Liver (tissue), 3 donors: ENCODE results near the gene NXPE3.

Experiments used
- CTCF ChIP-seq: fragments of 150-350 bp; IDR thresholded peaks from 2 replicates; pipeline ENCODE4 v1.5.1; 2017; ENCODE audit warnings: improper control_type of control experiment, low read depth, low read length; ENCODE audit not compliant: missing input control
- EGR1 ChIP-seq, 2 donors: IDR thresholded peaks; 2 replicates each; pipeline ENCODE4 v1.6.1; 2016 to 2018; ENCODE audit warnings: antibody characterized with exemption in 2 of 2, low read depth in 2 of 2
- FOXA1 ChIP-seq: IDR thresholded peaks from 2 replicates; pipeline ENCODE4 v1.6.1; 2016; ENCODE audit warnings: antibody characterized with exemption
- FOXA2 ChIP-seq: IDR thresholded peaks from 2 replicates; pipeline ENCODE4 v1.6.1; 2016; ENCODE audit warnings: antibody characterized with exemption
- GABPA ChIP-seq, 2 donors: IDR thresholded peaks in 1 of 2; conservative IDR thresholded peaks in 1 of 2; 2 replicates each; pipeline ENCODE4 v1.6.1; 2016; ENCODE audit warnings: antibody characterized with exemption in 2 of 2, mild to moderate bottlenecking in 1 of 2, moderate library complexity in 1 of 2
- JUND ChIP-seq, 2 donors: IDR thresholded peaks; 2 replicates each; pipeline ENCODE4 v1.6.1; 2016; ENCODE audit warnings: antibody characterized with exemption in 2 of 2
- MAX ChIP-seq: IDR thresholded peaks from 2 replicates; pipeline ENCODE4 v1.6.1; 2016; ENCODE audit warnings: antibody characterized with exemption
- NR2F2 ChIP-seq: IDR thresholded peaks from 2 replicates; pipeline ENCODE4 v1.6.1; 2016; ENCODE audit warnings: antibody characterized with exemption
- RAD21 ChIP-seq, 2 donors: IDR thresholded peaks; 2 replicates each; pipeline ENCODE4 v1.6.1; 2016; ENCODE audit warnings: antibody characterized with exemption in 2 of 2, mild to moderate bottlenecking in 2 of 2
- REST ChIP-seq: IDR thresholded peaks from 2 replicates; pipeline ENCODE4 v1.6.1; 2016; ENCODE audit warnings: antibody characterized with exemption, mild to moderate bottlenecking
- SP1 ChIP-seq: IDR thresholded peaks from 2 replicates; pipeline ENCODE4 v1.6.1; 2018; ENCODE audit warnings: antibody characterized with exemption, mild to moderate bottlenecking
- TAF1 ChIP-seq: conservative IDR thresholded peaks from 2 replicates; pipeline ENCODE4 v1.6.1; 2016; ENCODE audit warnings: antibody characterized with exemption, mild to moderate bottlenecking
- YY1 ChIP-seq: IDR thresholded peaks from 2 replicates; pipeline ENCODE4 v1.6.1; 2016; ENCODE audit warnings: antibody characterized with exemption, mild to moderate bottlenecking
- ZBTB33 ChIP-seq: IDR thresholded peaks from 2 replicates; pipeline ENCODE4 v1.6.1; 2016; ENCODE audit warnings: antibody characterized with exemption
- donor health status: healthy.
- donor health status: healthy.

GRCh38 chr3:101829874-101830273 is 50.9 kb downstream of the NXPE3 start:
- TF ChIP-seq CTCF (no peak), REST (no peak), SP1 (no peak), MAX (no peak), JUND (IDR thresholded peaks at IDR 0.05) (no peak), TAF1 (no peak), RAD21 (IDR thresholded peaks at IDR 0.05) (no peak), ZBTB33 (no peak), NR2F2 (no peak), EGR1 (IDR thresholded peaks at IDR 0.05; ENCODE audit: low read depth in 2 of 2) (no peak), YY1 (no peak), GABPA (IDR thresholded peaks at IDR 0.05 in 1 of 2, conservative IDR thresholded peaks at IDR 0.05 in 1 of 2) (no peak), FOXA1 (no peak), FOXA2 (no peak)
